ENCODE data around the gene PEX11A.

The PEX11A gene

GRCh38 chr15:89632563-89633430 is 57.8 kb downstream of the PEX11A start:
- H3K4me1 Mint-ChIP-seq, result peaks cover 4% of the 10 kb centered on the region
- H3K36me3 Mint-ChIP-seq (ENCODE audit: low read depth), result peaks cover 29% of the 10 kb centered on the region
- no peaks in the 10 kb centered on the region for H3K27me3 Mint-ChIP-seq
- no peak overlapping the region for H3K27ac Mint-ChIP-seq
- no peaks in the 10 kb centered on the region for H3K9me3 Mint-ChIP-seq
- DNase-seq (no peak), ATAC-seq (no peak)
- no peak overlapping the region for H3K4me3 Mint-ChIP-seq

DNA sequence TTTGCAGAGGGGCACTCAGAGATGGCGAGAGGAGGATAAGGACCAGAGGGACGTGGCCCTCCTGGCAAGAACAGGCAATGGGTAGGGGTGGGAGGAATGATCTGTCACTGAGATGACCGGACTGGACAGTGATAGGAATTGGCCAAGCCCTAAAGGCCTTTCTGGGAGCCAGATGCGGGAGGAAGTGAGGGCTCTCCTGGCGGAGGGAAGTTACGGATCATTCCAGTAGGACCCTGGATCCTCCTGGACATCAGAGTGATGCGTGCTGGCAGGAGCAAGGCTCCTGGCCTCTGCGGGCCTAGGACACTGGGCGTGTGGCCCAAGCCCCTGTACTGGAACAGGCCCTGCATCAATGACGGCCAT is 58.7 kb downstream of the PEX11A start:
- ATAC-seq (no peak), DNase-seq (no peak)
- Mint-ChIP-seq H3K27me3 (no peaks in the 10 kb centered on the region), H3K36me3 (ENCODE audit: low read depth) (peaks cover 34% of the 10 kb centered on the region), H3K9me3 (no peaks in the 10 kb centered on the region), H3K27ac (no peak overlapping the region), H3K4me1 (peaks cover 4% of the 10 kb centered on the region), H3K4me3 (no peak overlapping the region)
